WTC11 (cell line): Measurements from ENCODE around the gene MXD3. TPM values are rescaled to one million over a fixed set of nuclear protein-coding genes. Genes with fewer than 3 reads are reported as not detected.
"Not testable (repeated sequence)": the region's sequence is repeated elsewhere in the genome, so short reads cannot be mapped to it uniquely, and the experiment has no call there.

Source experiments
- ATAC-seq: fragments of 200-7000 bp; cut with Tn5 transposase; 2 replicates; pipeline ENCODE4 v1.10.0; 2021; ENCODE audit warnings: mild to moderate bottlenecking, moderate library complexity
- CTCF ChIA-PET: fragments of 300-600 bp; sonication (Branson Sonifier 250); formaldehyde crosslinking; loops from one replicate; lab custom pipeline; 2021; ENCODE audit warnings: antibody characterized with exemption; lab: Charles Lee
- POLR2A ChIA-PET: fragments of 350-600 bp; sonication (Branson Sonifier 250); formaldehyde crosslinking; loops from one replicate; lab custom pipeline; 2021; ENCODE audit warnings: antibody characterized with exemption; lab: Charles Lee
- DNase-seq: peaks from one replicate; pipeline ENCODE4 v3.0.0; 2021; ENCODE audit warnings: low spot score
- H3K27ac Mint-ChIP-seq: 2 replicates; pipeline ENCODE4 v1.8.0; 2021; ENCODE audit warnings: mixed read lengths
- H3K27me3 Mint-ChIP-seq: 2 replicates; pipeline ENCODE4 v1.8.0; 2021; ENCODE audit warnings: low read depth, mild to moderate bottlenecking, moderate library complexity, mixed read lengths
- H3K36me3 Mint-ChIP-seq: 2 replicates; pipeline ENCODE4 v1.8.0; 2021; ENCODE audit warnings: mixed read lengths
- H3K4me1 Mint-ChIP-seq: 2 replicates; pipeline ENCODE4 v1.8.0; 2022; ENCODE audit warnings: mixed read lengths
- H3K4me3 Mint-ChIP-seq: 2 replicates; pipeline ENCODE4 v1.8.0; 2021; ENCODE audit warnings: mild to moderate bottlenecking, moderate library complexity, mixed read lengths
- H3K9me3 Mint-ChIP-seq: 2 replicates; pipeline ENCODE4 v1.8.0; 2021; ENCODE audit warnings: mixed read lengths
- CTCF ChIP-seq: fragments of 200-600 bp; IDR thresholded peaks from 2 replicates; pipeline ENCODE4 v1.8.0; 2022; ENCODE audit warnings: antibody characterized with exemption
- E2F4 ChIP-seq: sonication (generic); formaldehyde crosslinking; IDR thresholded peaks from 2 replicates; pipeline ENCODE4 v1.8.1; 2022; ENCODE audit warnings: low read depth, mild to moderate bottlenecking, moderate library complexity, missing genetic modification reagents, borderline replicate concordance
- E2F5 ChIP-seq: sonication (generic); formaldehyde crosslinking; IDR thresholded peaks from 2 replicates; pipeline ENCODE4 v1.8.1; 2022; ENCODE audit warnings: mild to moderate bottlenecking, moderate library complexity, missing genetic modification reagents
- FOXP4 ChIP-seq: sonication (generic); formaldehyde crosslinking; IDR thresholded peaks from 2 replicates; pipeline ENCODE4 v1.8.0; 2022; ENCODE audit warnings: mild to moderate bottlenecking, missing genetic modification reagents
- NFATC4 ChIP-seq: fragments of 250-450 bp; sonication (Bioruptor Pico); IDR thresholded peaks from 2 replicates; pipeline ENCODE4 v1.9.0; 2021; ENCODE audit warnings: mild to moderate bottlenecking
- NFYB ChIP-seq: sonication (generic); formaldehyde crosslinking; conservative IDR thresholded peaks from 2 replicates; pipeline ENCODE4 v1.8.0; 2022; ENCODE audit warnings: low read depth, missing genetic modification reagents
- PRRX2 ChIP-seq: fragments of 250-450 bp; sonication (Bioruptor Pico); IDR thresholded peaks from 2 replicates; pipeline ENCODE4 v1.8.0; 2021; ENCODE audit warnings: mild to moderate bottlenecking
- RELA ChIP-seq: sonication (generic); formaldehyde crosslinking; IDR thresholded peaks from 2 replicates; pipeline ENCODE4 v1.8.1; 2022; ENCODE audit warnings: missing genetic modification reagents, mild to moderate bottlenecking, borderline replicate concordance
- SMAD4 ChIP-seq: sonication (generic); formaldehyde crosslinking; IDR thresholded peaks from 2 replicates; pipeline ENCODE4 v1.8.0; 2022; ENCODE audit warnings: mild to moderate bottlenecking, missing genetic modification reagents
- SOX15 ChIP-seq: fragments of 250-450 bp; sonication (Bioruptor Pico); IDR thresholded peaks from 2 replicates; pipeline ENCODE4 v1.9.0; 2021; ENCODE audit warnings: mild to moderate bottlenecking
- SP1 ChIP-seq: sonication (generic); formaldehyde crosslinking; conservative IDR thresholded peaks from 2 replicates; pipeline ENCODE4 v1.8.1; 2022; ENCODE audit warnings: missing genetic modification reagents
- TEAD1 ChIP-seq: sonication (generic); formaldehyde crosslinking; IDR thresholded peaks from 2 replicates; pipeline ENCODE4 v1.8.0; 2022; ENCODE audit warnings: mild to moderate bottlenecking, missing genetic modification reagents
- TP53 ChIP-seq: sonication (generic); formaldehyde crosslinking; IDR thresholded peaks from 2 replicates; pipeline ENCODE4 v1.8.1; 2023; ENCODE audit warnings: mild to moderate bottlenecking, missing genetic modification reagents
- ZBTB43 ChIP-seq: sonication (generic); formaldehyde crosslinking; IDR thresholded peaks from 2 replicates; pipeline ENCODE4 v1.8.1; 2023; ENCODE audit warnings: mild to moderate bottlenecking, missing genetic modification reagents
- ZNF121 ChIP-seq: sonication (generic); formaldehyde crosslinking; IDR thresholded peaks from 2 replicates; pipeline ENCODE4 v1.8.0; 2023; ENCODE audit warnings: missing genetic modification reagents
- ZNF138 ChIP-seq: sonication (generic); formaldehyde crosslinking; conservative IDR thresholded peaks from 2 replicates; pipeline ENCODE4 v1.8.1; 2022; ENCODE audit warnings: mild to moderate bottlenecking, moderate library complexity, missing genetic modification reagents
- ZNF219 ChIP-seq: sonication (generic); formaldehyde crosslinking; IDR thresholded peaks from 2 replicates; pipeline ENCODE4 v1.8.0; 2023; ENCODE audit warnings: missing genetic modification reagents, mild to moderate bottlenecking, borderline replicate concordance
- ZNF317 ChIP-seq: sonication (generic); formaldehyde crosslinking; IDR thresholded peaks from 2 replicates; pipeline ENCODE4 v1.8.1; 2023; ENCODE audit warnings: low read depth, mild to moderate bottlenecking, moderate library complexity, missing genetic modification reagents, borderline replicate concordance
- total RNA-seq: library from RNA; stranded (reverse); gene quantifications from 3 replicates; pipeline ENCODE4 v1.2.3, GENCODE V29; 2021
- TF ChIP-seq, protein P1 (sequence below): fragments of 250-450 bp; sonication (Bioruptor Pico); IDR thresholded peaks from 2 replicates; pipeline ENCODE4 v1.9.0; 2021; ENCODE audit warnings: mild to moderate bottlenecking
- TF ChIP-seq, protein P2 (sequence below): sonication (generic); formaldehyde crosslinking; IDR thresholded peaks from 2 replicates; pipeline ENCODE4 v1.8.1; 2023; ENCODE audit warnings: mild to moderate bottlenecking, missing genetic modification reagents, moderate library complexity
- TF ChIP-seq, protein P3 (sequence below): sonication (generic); formaldehyde crosslinking; IDR thresholded peaks from 2 replicates; pipeline ENCODE4 v1.8.1; 2023; ENCODE audit warnings: mild to moderate bottlenecking, missing genetic modification reagents, moderate library complexity

Gene MXD3
- total RNA-seq, 1 experiment from 2014 or later, result 25.7 TPM

- TF ChIP-seq CTCF, result no peak
- no peak for TF ChIP-seq FOXP4 (CRISPR knock-in tag)
- TF ChIP-seq SOX15 (CRISPR knock-in tag), result no peak
- no peak for TF ChIP-seq E2F5 (CRISPR knock-in tag)
- TF ChIP-seq SP1 (CRISPR knock-in tag), result no peak
- TF ChIP-seq ZNF219, result no peak
Observed at GRCh38 chr5:177344891-177345290, 33.2 kb upstream of the MXD3 start (continued).

GRCh38 chr5:177343777-177344176 lies 32.1 kb upstream of the MXD3 start:
- Mint-ChIP-seq H3K27ac (no peak overlapping the region; the same call in 1 of the 2 replicates), H3K27me3 (no peaks in the 10 kb centered on the region), H3K4me1 (peaks cover 22% of the 10 kb centered on the region), H3K9me3 (no peaks in the 10 kb centered on the region), H3K36me3 (peaks cover 32% of the 10 kb centered on the region), H3K4me3 (no peak overlapping the region)
- ChIA-PET CTCF (no interaction called here), POLR2A (interaction anchor here (1.1 kb wide), 1 partner anchor 23 kb away, joined by 3 read pairs; no protein-coding TSS in a partner anchor)
- DNase-seq (no peak), ATAC-seq (no peak)
- TF ChIP-seq PRRX2 (CRISPR knock-in tag) (no peak), RELA (no peak), NFATC4 (CRISPR knock-in tag) (no peak), TEAD1 (CRISPR knock-in tag) (no peak), ZNF121 (peak; percentile 94)
- TF ChIP-seq, protein P1, sequence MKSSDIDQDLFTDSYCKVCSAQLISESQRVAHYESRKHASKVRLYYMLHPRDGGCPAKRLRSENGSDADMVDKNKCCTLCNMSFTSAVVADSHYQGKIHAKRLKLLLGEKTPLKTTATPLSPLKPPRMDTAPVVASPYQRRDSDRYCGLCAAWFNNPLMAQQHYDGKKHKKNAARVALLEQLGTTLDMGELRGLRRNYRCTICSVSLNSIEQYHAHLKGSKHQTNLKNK (CRISPR knock-in tag), result no peak

- H3K9me3 Mint-ChIP-seq, ATAC-seq, POLR2A ChIA-PET, H3K27me3 Mint-ChIP-seq, H3K4me3 Mint-ChIP-seq, H3K27ac Mint-ChIP-seq, DNase-seq, CTCF ChIA-PET: not testable (repeated sequence)
- Mint-ChIP-seq H3K4me1 (peaks cover 27% of the 10 kb centered on the region), H3K36me3 (peaks cover 32% of the 10 kb centered on the region)
Observed at GRCh38 chr5:177343000-177343399, 31.3 kb upstream of the MXD3 start.

- peak; percentile 9 for ATAC-seq
- no peaks in the 10 kb centered on the region for H3K27me3 Mint-ChIP-seq
- no peak for DNase-seq
- H3K4me1 Mint-ChIP-seq, result peaks cover 41% of the 10 kb centered on the region
- peaks cover 48% of the 10 kb centered on the region for H3K36me3 Mint-ChIP-seq
- no peaks in the 10 kb centered on the region for H3K9me3 Mint-ChIP-seq
- no peak overlapping the region; the same call in 1 of the 2 replicates for H3K4me3 Mint-ChIP-seq
- POLR2A ChIA-PET, result interaction anchor here (0.6 kb wide), 1 partner anchor 10 kb away, joined by 8 read pairs; no protein-coding TSS in a partner anchor
- peak overlapping the region; percentile 86 for H3K27ac Mint-ChIP-seq
- CTCF ChIA-PET, result interaction anchor here (0.6 to 1.3 kb wide), 3 partner anchors 10 to 76 kb away, joined by 3 to 4 read pairs (median 4); no protein-coding TSS in a partner anchor
- no peak for TF ChIP-seq ZNF138 (CRISPR knock-in tag)
- TF ChIP-seq, protein P2, sequence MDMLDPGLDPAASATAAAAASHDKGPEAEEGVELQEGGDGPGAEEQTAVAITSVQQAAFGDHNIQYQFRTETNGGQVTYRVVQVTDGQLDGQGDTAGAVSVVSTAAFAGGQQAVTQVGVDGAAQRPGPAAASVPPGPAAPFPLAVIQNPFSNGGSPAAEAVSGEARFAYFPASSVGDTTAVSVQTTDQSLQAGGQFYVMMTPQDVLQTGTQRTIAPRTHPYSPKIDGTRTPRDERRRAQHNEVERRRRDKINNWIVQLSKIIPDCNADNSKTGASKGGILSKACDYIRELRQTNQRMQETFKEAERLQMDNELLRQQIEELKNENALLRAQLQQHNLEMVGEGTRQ (CRISPR knock-in tag), result no peak
- no peak for TF ChIP-seq TP53 (CRISPR knock-in tag)
- no peak for TF ChIP-seq ZNF317
- TF ChIP-seq ZBTB43, result no peak
- no peak for TF ChIP-seq E2F4 (CRISPR knock-in tag)
- no peak for TF ChIP-seq NFYB (CRISPR knock-in tag)
- TF ChIP-seq, protein P3, sequence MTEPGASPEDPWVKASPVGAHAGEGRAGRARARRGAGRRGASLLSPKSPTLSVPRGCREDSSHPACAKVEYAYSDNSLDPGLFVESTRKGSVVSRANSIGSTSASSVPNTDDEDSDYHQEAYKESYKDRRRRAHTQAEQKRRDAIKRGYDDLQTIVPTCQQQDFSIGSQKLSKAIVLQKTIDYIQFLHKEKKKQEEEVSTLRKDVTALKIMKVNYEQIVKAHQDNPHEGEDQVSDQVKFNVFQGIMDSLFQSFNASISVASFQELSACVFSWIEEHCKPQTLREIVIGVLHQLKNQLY (CRISPR knock-in tag), result no peak
- no peak for TF ChIP-seq SP1 (CRISPR knock-in tag)
- TF ChIP-seq SMAD4 (CRISPR knock-in tag), result no peak
Observed at GRCh38 chr5:177339107-177339638, 27.5 kb upstream of the MXD3 start.
